ENCODE data around the gene EYS. TPM values are rescaled to one million over a fixed set of nuclear protein-coding genes. Genes with fewer than 3 reads are reported as not detected.

EYS gene
- total and polyA plus RNA-seq, 2 experiments from 2014 or later: under 0.01 to 0.15 TPM

GRCh38 chr6:64591676-64592036 is 1115.4 kb downstream of the EYS start:
- TF ChIP-seq CTCF (IDR thresholded peaks at IDR 0.05; ENCODE audit: low read depth, low read length): no peak
- H3K4me1 ChIP-seq (ENCODE audit: low read depth): no peaks in the 10 kb centered on the region
- H3K27ac ChIP-seq: no peak overlapping the region
- H3K27me3 ChIP-seq: no peaks in the 10 kb centered on the region
- DNase-seq (ENCODE audit: low read depth in 1 of 2, low spot score in 1 of 2): peak in 1 of 2 donors; percentile 16
- H3K4me3 ChIP-seq: no peak overlapping the region
- no peaks in the 10 kb centered on the region for H3K36me3 ChIP-seq
- H3K9me3 ChIP-seq (ENCODE audit: low read depth): no peaks in the 10 kb centered on the region

- Histone ChIP-seq H3K9me3 (ENCODE audit: low read depth) (no peaks in the 10 kb centered on the region), H3K27me3 (no peaks in the 10 kb centered on the region), H3K4me3 (no peak overlapping the region), H3K36me3 (no peaks in the 10 kb centered on the region), H3K4me1 (ENCODE audit: low read depth) (no peaks in the 10 kb centered on the region), H3K27ac (no peak overlapping the region)
- DNase-seq (ENCODE audit: low read depth in 1 of 2, low spot score in 1 of 2): no peak
- no peak for TF ChIP-seq CTCF (IDR thresholded peaks at IDR 0.05; ENCODE audit: low read depth, low read length)
Observed at GRCh38 chr6:64590965-64591675, 1115.9 kb downstream of the EYS start.

GRCh38 chr6:64589961-64590360 is 1117.1 kb downstream of the EYS start:
- Histone ChIP-seq H3K4me3 (no peak overlapping the region), H3K36me3 (no peaks in the 10 kb centered on the region), H3K9me3 (ENCODE audit: low read depth) (no peaks in the 10 kb centered on the region), H3K27me3 (no peaks in the 10 kb centered on the region), H3K27ac (no peak overlapping the region), H3K4me1 (ENCODE audit: low read depth) (no peaks in the 10 kb centered on the region)
- DNase-seq (ENCODE audit: low read depth in 1 of 2, low spot score in 1 of 2): no peak
- no peak for TF ChIP-seq CTCF (IDR thresholded peaks at IDR 0.05; ENCODE audit: low read depth, low read length)

- TF ChIP-seq CTCF (IDR thresholded peaks at IDR 0.05; ENCODE audit: low read depth, low read length): no peak
- no peaks in the 10 kb centered on the region for H3K27me3 ChIP-seq
- H3K27ac ChIP-seq: no peak overlapping the region
- H3K9me3 ChIP-seq (ENCODE audit: low read depth): no peaks in the 10 kb centered on the region
- no peak overlapping the region for H3K4me3 ChIP-seq
- DNase-seq (ENCODE audit: low read depth in 1 of 2, low spot score in 1 of 2): peak in 1 of 2 donors; percentile 40
- H3K4me1 ChIP-seq (ENCODE audit: low read depth): no peaks in the 10 kb centered on the region
- H3K36me3 ChIP-seq: no peaks in the 10 kb centered on the region
Observed at GRCh38 chr6:64580346-64580745, 1126.7 kb downstream of the EYS start.

GRCh38 chr6:64553249-64553786 is 1153.7 kb downstream of the EYS start:
- TF ChIP-seq CTCF (IDR thresholded peaks at IDR 0.05; ENCODE audit: low read depth, low read length): no peak
- H3K36me3 ChIP-seq: no peaks in the 10 kb centered on the region
- no peaks in the 10 kb centered on the region for H3K9me3 ChIP-seq (ENCODE audit: low read depth)
- no peak overlapping the region for H3K4me3 ChIP-seq
- no peaks in the 10 kb centered on the region for H3K27me3 ChIP-seq
- H3K4me1 ChIP-seq (ENCODE audit: low read depth): peaks cover 14% of the 10 kb centered on the region
- peak in 1 of 2 donors; percentile 21 for DNase-seq (ENCODE audit: low read depth in 1 of 2, low spot score in 1 of 2)
- H3K27ac ChIP-seq: no peak overlapping the region

Data from cardiac muscle cell (in vitro differentiated cells and primary cell).